HepG2 (cell line): Measurements from ENCODE around the gene CCDC150. TPM values are rescaled to one million over a fixed set of nuclear protein-coding genes. Genes with fewer than 3 reads are reported as not detected.

ENCODE experiments used
- ATF6 ChIP-seq: sonication (generic); formaldehyde crosslinking; conservative IDR thresholded peaks from 2 replicates; pipeline ENCODE4 v1.4.0; 2020; ENCODE audit warnings: missing genetic modification reagents
- BCL3 ChIP-seq: sonication (generic); formaldehyde crosslinking; IDR thresholded peaks from 2 replicates; pipeline ENCODE4 v1.5.1; 2020; ENCODE audit warnings: mild to moderate bottlenecking, missing genetic modification reagents, moderate library complexity
- ETV5 ChIP-seq: IDR thresholded peaks from 2 replicates; pipeline ENCODE4 v1.6.1; 2018; ENCODE audit warnings: missing biosample characterization, missing genetic modification reagents, inconsistent platforms, borderline replicate concordance
- FOXC1 ChIP-seq: sonication (generic); formaldehyde crosslinking; IDR thresholded peaks from 2 replicates; pipeline ENCODE4 v1.8.0; 2022; ENCODE audit warnings: mild to moderate bottlenecking, missing genetic modification reagents, borderline replicate concordance
- HDAC2 ChIP-seq: sonication (generic); formaldehyde crosslinking; IDR thresholded peaks from 2 replicates; pipeline ENCODE4 v1.4.0; 2020; ENCODE audit warnings: missing genetic modification reagents
- ONECUT2 ChIP-seq: sonication (generic); formaldehyde crosslinking; IDR thresholded peaks from 2 replicates; pipeline ENCODE4 v1.4.0; 2020; ENCODE audit warnings: missing genetic modification reagents
- POGZ ChIP-seq: sonication (generic); formaldehyde crosslinking; IDR thresholded peaks from 2 replicates; pipeline ENCODE4 v1.4.0; 2020; ENCODE audit warnings: mild to moderate bottlenecking, missing genetic modification reagents
- PREB ChIP-seq: sonication (generic); formaldehyde crosslinking; IDR thresholded peaks from 2 replicates; pipeline ENCODE4 v1.4.0; 2020; ENCODE audit warnings: missing genetic modification reagents
- RERE ChIP-seq: IDR thresholded peaks from 2 replicates; pipeline ENCODE4 v1.6.1; 2016; ENCODE audit warnings: low read depth, missing genetic modification reagents, missing compliant biosample characterization
- RORA ChIP-seq: sonication (generic); formaldehyde crosslinking; IDR thresholded peaks from 2 replicates; pipeline ENCODE4 v1.5.0; 2020; ENCODE audit warnings: mild to moderate bottlenecking, missing genetic modification reagents, moderate library complexity
- ZNF101 ChIP-seq: sonication (generic); formaldehyde crosslinking; IDR thresholded peaks from 2 replicates; pipeline ENCODE4 v1.4.0; 2020; ENCODE audit warnings: mild to moderate bottlenecking, low read depth, missing genetic modification reagents, borderline replicate concordance
- ZNF17 ChIP-seq: sonication (generic); formaldehyde crosslinking; IDR thresholded peaks from 2 replicates; pipeline ENCODE4 v1.5.0; 2020; ENCODE audit warnings: mild to moderate bottlenecking, missing genetic modification reagents
- ZNF235 ChIP-seq: sonication (generic); formaldehyde crosslinking; IDR thresholded peaks from 2 replicates; pipeline ENCODE4 v1.8.1; 2023; ENCODE audit warnings: mild to moderate bottlenecking, missing genetic modification reagents, borderline replicate concordance
- ZNF550 ChIP-seq: sonication (generic); formaldehyde crosslinking; IDR thresholded peaks from 2 replicates; pipeline ENCODE4 v1.4.0; 2020; ENCODE audit warnings: mild to moderate bottlenecking, missing genetic modification reagents, borderline replicate concordance
- ZNF574 ChIP-seq: sonication (generic); formaldehyde crosslinking; IDR thresholded peaks from 2 replicates; pipeline ENCODE4 v1.4.0; 2020; ENCODE audit warnings: missing genetic modification reagents
- polyA plus RNA-seq, 8 experiments: library from polyadenylated mRNA; depleted of rRNA in 3 of 8; stranded (reverse) in 7 of 8; unstranded in 1 of 8; fragments of >200 nt; fragmentation: Illumina TruSeq in 4 of 8; extraction: Trizol in 4 of 8; gene quantifications; 2 replicates each; pipeline versions ENCODE4 v1.2.1 to v1.2.3, GENCODE V29; 2011 to 2016; ENCODE audit warnings: low read depth in 4 of 8, missing spikeins in 1 of 8, mixed read lengths in 1 of 8; ENCODE audit not compliant: insufficient read depth in 1 of 8
- total RNA-seq, 5 experiments: library from RNA; depleted of rRNA; stranded (reverse); fragments of >200 nt; fragmentation: Illumina TruSeq; extraction: Trizol; gene quantifications; 2 replicates each; pipeline ENCODE4 v1.2.3, GENCODE V29; 2016; ENCODE audit warnings: low read depth in 1 of 5

Gene CCDC150
- total and polyA plus RNA-seq, 2 of the 13 experiments (the other 11 are each of a cell fraction or from before 2014, with no cell fraction given), result 14.9 to 32.6 TPM

- TF ChIP-seq ONECUT2, result no peak
- peak; percentile 96 for TF ChIP-seq FOXC1 (CRISPR knock-in tag)
- TF ChIP-seq HDAC2 (CRISPR knock-in tag), result peak; percentile 88
- TF ChIP-seq ZNF550 (CRISPR knock-in tag), result no peak
- TF ChIP-seq ZNF574 (CRISPR knock-in tag), result peak; percentile 96
- no peak for TF ChIP-seq ZNF235 (CRISPR knock-in tag)
- TF ChIP-seq ATF6 (CRISPR knock-in tag), result 0 out of 2 replicates have a peak, but pooled peaks have one; percentile 75
- no peak for TF ChIP-seq RORA (CRISPR knock-in tag)
- no peak for TF ChIP-seq ZNF17 (CRISPR knock-in tag)
- TF ChIP-seq BCL3 (CRISPR knock-in tag), result peak; percentile 92
- no peak for TF ChIP-seq PREB (CRISPR knock-in tag)
- TF ChIP-seq ZNF101 (CRISPR knock-in tag), result no peak
- peak; percentile 87 for TF ChIP-seq ETV5 (CRISPR knock-in tag)
- peak; percentile 42; the same call in 1 of the 2 replicates for TF ChIP-seq RERE
- peak; percentile 84 for TF ChIP-seq POGZ (CRISPR knock-in tag)
These were observed at the start of gene CCDC150 (continued) for GRCh38 chr2:196639180-196640030.
